Karpas-422 (cell line): Measurements from ENCODE around the gene ARHGEF4. TPM values are rescaled to one million over a fixed set of nuclear protein-coding genes. Genes with fewer than 3 reads are reported as not detected.

ENCODE experiments used
- DNase-seq: peaks from one replicate; pipeline ENCODE4 v3.0.0-alpha.2; 2015
- H2AFZ ChIP-seq: fragments of 200-600 bp; sonication (generic); 2 replicates; pipeline ENCODE4 v1.6.1; 2014; ENCODE audit warnings: antibody characterized with exemption, low read length, mixed read lengths
- H3K27ac ChIP-seq: fragments of 200-600 bp; sonication (generic); 2 replicates; pipeline ENCODE4 v1.5.1; 2014; ENCODE audit warnings: mild to moderate bottlenecking, low read length, moderate library complexity
- H3K27me3 ChIP-seq: fragments of 200-600 bp; sonication (generic); 2 replicates; pipeline ENCODE4 v1.6.1; 2014; ENCODE audit warnings: low read length, mixed read lengths
- H3K36me3 ChIP-seq: fragments of 200-600 bp; sonication (generic); 2 replicates; pipeline ENCODE4 v1.6.1; 2014; ENCODE audit warnings: low read length, mixed read lengths; ENCODE audit not compliant: insufficient read depth
- H3K4me1 ChIP-seq: fragments of 200-600 bp; sonication (generic); 2 replicates; pipeline ENCODE4 v1.6.1; 2014; ENCODE audit warnings: mild to moderate bottlenecking, low read length, mixed read lengths
- H3K4me2 ChIP-seq: fragments of 200-600 bp; sonication (generic); 2 replicates; pipeline ENCODE4 v1.6.1; 2014; ENCODE audit warnings: low read length, low read depth, mild to moderate bottlenecking; ENCODE audit not compliant: poor library complexity, severe bottlenecking
- H3K4me3 ChIP-seq: fragments of 200-600 bp; sonication (generic); 2 replicates; pipeline ENCODE4 v1.5.1; 2014; ENCODE audit warnings: mild to moderate bottlenecking, antibody characterized with exemption, low read length, mixed read lengths
- H3K79me2 ChIP-seq: fragments of 200-600 bp; sonication (generic); 2 replicates; pipeline ENCODE4 v1.6.1; 2014; ENCODE audit warnings: mild to moderate bottlenecking, low read length, mixed read lengths
- H3K9ac ChIP-seq: fragments of 200-600 bp; sonication (generic); 2 replicates; pipeline ENCODE4 v1.6.0; 2014; ENCODE audit warnings: low read length
- H3K9me2 ChIP-seq: fragments of 200-600 bp; sonication (generic), shearing (Covaris generic); replicated peaks from 2 replicates; pipeline ENCODE4 v1.6.0; 2014; ENCODE audit warnings: mild to moderate bottlenecking, low read length, moderate library complexity; ENCODE audit not compliant: insufficient read depth
- H3K9me3 ChIP-seq: fragments of 300-700, 200-600 bp; sonication (generic); 2 replicates; pipeline ENCODE4 v1.6.1; 2014; ENCODE audit warnings: low read length, mixed read lengths
- H4K20me1 ChIP-seq: fragments of 200-600 bp; sonication (generic); 2 replicates; pipeline ENCODE4 v1.6.1; 2014; ENCODE audit warnings: mild to moderate bottlenecking, antibody characterized with exemption, low read length, low read depth; ENCODE audit not compliant: insufficient read depth
- total RNA-seq: library from RNA; depleted of rRNA; stranded (reverse); fragments of >200 nt; shearing (Covaris generic); gene quantifications from 2 replicates; pipeline ENCODE4 v1.2.3, GENCODE V29; 2014; ENCODE audit warnings: low replicate concordance

The ARHGEF4 gene
- total RNA-seq, 1 experiment from 2014 or later: not detected

DNA sequence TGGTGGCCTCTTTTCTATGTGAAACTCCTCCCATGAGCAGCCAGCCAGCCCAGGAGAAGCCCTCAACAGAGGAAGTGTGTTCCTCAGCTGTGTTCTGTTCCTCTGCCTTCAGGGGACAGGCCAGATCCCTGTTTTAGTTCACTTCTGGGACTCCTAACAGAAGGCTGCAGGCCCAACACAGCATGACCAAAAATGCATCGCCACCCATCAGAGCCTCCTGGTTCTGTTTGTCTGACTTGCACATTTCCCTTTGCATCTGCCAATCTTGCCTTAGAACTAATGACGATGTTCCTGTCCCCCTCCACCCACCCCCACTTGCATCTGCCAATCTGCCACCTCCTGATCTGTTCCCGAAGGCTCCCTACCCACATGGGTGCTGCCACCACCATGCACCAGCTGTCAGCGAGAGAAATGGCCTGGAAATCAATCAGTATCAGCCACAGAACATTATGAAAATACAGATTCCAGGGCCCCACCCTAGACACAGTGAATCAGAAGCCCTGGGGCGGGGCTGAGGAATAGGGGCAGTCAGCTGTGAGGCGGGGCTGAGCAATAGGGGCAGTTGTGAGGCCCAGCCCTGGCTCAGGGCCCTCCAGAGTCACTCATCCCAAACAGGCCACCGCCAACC lies 205.5 kb downstream of the ARHGEF4 start:
- Histone ChIP-seq H3K36me3 (no peaks in the 10 kb centered on the region), H3K4me1 (no peaks in the 10 kb centered on the region), H3K27me3 (no peaks in the 10 kb centered on the region), H4K20me1 (peaks cover 4% of the 10 kb centered on the region; the same call in 1 of the 2 replicates), H3K79me2 (no peaks in the 10 kb centered on the region), H3K9me3 (no peaks in the 10 kb centered on the region), H3K27ac (no peak overlapping the region), H3K9me2 (no peaks in the 10 kb centered on the region), H3K9ac (no peak overlapping the region), H3K4me2 (no peak overlapping the region), H3K4me3 (no peak overlapping the region), H2AFZ (no peak overlapping the region)
- no peak for DNase-seq

DNA sequence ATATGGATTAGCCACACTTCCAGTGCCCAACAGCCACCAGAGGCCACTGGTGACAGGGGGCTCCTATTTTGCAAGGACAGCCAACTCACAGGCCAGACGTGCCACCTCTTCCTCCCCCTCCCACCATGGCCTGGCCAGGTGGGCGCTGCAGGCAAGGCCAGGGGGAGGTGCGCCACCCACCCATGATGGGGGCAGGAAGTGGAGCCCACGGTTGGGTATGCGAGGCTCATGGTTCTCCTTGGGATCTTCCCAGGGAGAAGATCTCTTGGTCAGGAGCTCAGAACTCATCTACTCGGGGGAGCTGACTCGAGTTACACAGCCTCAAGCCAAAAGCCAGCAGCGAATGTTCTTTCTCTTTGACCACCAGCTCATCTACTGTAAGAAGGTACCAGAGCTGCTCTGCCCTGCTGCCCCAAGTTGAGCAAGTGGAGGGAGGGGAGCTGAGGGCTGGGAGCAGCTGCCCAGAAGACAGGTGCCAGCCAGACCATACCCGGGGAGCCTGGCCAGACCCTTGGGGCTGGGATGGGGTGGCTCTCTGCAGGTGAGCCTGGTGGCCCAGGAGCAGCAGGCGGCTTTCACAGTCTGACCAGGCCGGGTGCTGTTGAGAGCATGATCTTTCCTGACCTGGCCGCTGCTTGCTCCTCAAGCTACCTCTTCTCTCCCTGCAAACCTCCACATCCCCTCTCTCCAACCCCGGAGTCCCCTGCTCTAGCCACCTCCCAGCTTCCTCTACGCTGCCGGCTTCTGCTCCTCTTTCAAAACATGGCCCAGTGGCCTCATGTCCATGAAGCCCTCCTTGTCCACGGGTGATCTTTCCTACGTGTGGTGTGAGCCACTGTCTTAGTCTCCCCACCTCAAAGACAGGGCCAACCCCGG lies 206.7 kb downstream of the ARHGEF4 start:
- H3K9ac ChIP-seq: no peak overlapping the region
- H3K4me3 ChIP-seq: no peak overlapping the region
- H2AFZ ChIP-seq: no peak overlapping the region
- no peaks in the 10 kb centered on the region for H3K79me2 ChIP-seq
- H3K4me1 ChIP-seq: no peaks in the 10 kb centered on the region
- DNase-seq: no peak
- no peaks in the 10 kb centered on the region for H3K9me2 ChIP-seq
- H3K27ac ChIP-seq: no peak overlapping the region
- no peaks in the 10 kb centered on the region for H3K36me3 ChIP-seq
- H3K4me2 ChIP-seq: no peak overlapping the region
- peaks cover 10% of the 10 kb centered on the region; the same call in 1 of the 2 replicates for H4K20me1 ChIP-seq
- H3K27me3 ChIP-seq: no peaks in the 10 kb centered on the region
- no peaks in the 10 kb centered on the region for H3K9me3 ChIP-seq

DNA sequence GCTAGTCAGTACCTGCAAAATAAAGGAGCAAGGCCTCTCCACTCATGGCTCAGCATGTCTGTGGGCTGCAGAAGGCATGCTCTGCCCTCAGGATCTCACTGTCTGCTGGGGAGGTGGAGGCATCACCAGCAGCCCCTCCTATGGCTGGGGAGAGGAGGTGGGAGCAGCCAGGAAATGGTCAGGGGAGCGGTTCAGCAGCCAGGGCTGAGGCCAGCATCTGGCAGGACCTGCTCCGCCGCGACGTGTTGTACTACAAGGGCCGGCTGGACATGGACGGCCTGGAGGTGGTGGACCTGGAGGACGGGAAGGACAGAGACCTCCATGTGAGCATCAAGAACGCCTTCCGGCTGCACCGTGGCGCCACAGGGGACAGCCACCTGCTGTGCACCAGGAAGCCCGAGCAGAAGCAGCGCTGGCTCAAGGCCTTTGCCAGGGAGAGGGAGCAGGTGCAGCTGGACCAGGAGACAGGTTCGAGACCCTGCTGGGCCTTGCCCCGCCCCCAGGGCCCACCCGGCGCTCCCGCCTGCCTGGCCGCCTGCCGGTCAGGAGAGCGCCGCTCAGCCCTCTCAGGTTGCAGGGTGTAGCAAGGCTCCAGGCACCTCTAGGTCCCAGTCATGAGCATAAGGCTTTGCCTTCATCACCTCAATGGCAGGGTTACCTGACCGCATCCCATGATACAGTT lies 207.5 kb downstream of the ARHGEF4 start:
- Histone ChIP-seq H3K27ac (no peak overlapping the region), H2AFZ (no peak overlapping the region), H3K79me2 (0 out of 2 replicates have a peak, but pooled peaks cover 3% of the 10 kb centered on the region), H3K36me3 (no peaks in the 10 kb centered on the region), H3K4me3 (no peak overlapping the region), H3K4me1 (peaks cover 3% of the 10 kb centered on the region), H3K9ac (no peak overlapping the region), H4K20me1 (peaks cover 13% of the 10 kb centered on the region; the same call in 1 of the 2 replicates), H3K27me3 (no peaks in the 10 kb centered on the region), H3K9me3 (no peaks in the 10 kb centered on the region), H3K9me2 (no peaks in the 10 kb centered on the region), H3K4me2 (no peak overlapping the region)
- DNase-seq: no peak

DNA sequence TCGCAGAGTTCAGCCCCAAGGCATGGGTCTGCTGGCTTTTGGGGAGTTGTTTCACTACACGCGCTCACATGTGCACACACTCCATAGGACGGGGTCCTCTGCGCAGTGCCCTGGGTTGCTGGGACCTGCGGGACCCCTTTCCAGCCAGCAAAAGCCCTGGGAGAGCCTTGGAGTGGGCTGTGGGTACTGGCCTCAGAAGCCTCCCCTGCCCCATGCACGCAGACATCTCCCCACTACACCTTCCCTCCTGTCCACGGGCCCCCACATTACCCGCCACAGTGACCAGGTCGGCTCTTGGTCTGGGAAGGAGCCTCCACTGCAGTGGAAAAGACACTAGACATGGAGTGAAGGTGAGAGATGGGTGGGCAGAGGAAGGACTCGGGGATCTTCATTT lies 208.0 kb downstream of the ARHGEF4 start:
- Histone ChIP-seq H3K9me3 (no peaks in the 10 kb centered on the region), H2AFZ (no peak overlapping the region), H3K4me2 (no peak overlapping the region), H3K9me2 (no peaks in the 10 kb centered on the region), H4K20me1 (peaks cover 18% of the 10 kb centered on the region), H3K36me3 (peaks cover 5% of the 10 kb centered on the region; the same call in 1 of the 2 replicates), H3K9ac (no peak overlapping the region), H3K79me2 (peaks cover 8% of the 10 kb centered on the region), H3K4me3 (no peak overlapping the region), H3K27me3 (no peaks in the 10 kb centered on the region), H3K27ac (no peak overlapping the region), H3K4me1 (peaks cover 9% of the 10 kb centered on the region)
- DNase-seq: no peak

DNA sequence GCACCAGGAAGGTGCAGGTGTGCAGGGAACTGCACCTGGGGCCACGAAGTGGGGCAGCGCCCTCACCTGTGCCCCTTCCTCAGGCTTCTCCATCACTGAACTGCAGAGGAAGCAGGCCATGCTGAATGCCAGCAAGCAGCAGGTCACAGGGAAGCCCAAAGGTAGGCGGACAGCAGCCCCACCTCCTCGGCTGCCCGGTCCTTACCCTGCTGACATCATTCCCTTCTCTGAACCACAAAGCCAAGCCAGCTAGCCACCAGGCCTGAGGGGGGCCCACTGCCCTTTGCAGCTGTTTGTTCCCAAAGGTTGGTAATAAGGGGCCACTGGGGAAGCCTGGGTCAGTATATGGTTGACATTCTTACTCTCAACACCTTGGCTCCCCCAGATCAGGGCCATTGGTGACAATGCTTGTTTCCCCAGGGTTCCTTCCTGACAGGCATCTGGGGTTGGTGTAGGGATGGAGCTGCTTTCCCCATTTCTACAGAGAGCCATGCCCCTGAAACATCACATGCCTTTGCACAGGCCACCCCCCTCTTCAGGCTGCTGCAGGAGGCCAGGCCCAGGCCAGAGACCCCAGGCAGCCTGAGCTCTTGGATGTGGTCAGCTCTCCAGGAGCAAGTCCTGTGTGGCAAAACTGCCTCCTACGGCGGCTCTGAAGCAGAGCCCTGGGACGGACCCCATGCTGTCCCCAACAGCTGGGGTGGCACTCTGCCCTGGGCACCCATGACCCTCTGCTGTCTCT lies 208.7 kb downstream of the ARHGEF4 start:
- Histone ChIP-seq H3K27me3 (no peaks in the 10 kb centered on the region), H3K4me3 (no peak overlapping the region), H3K9me3 (no peaks in the 10 kb centered on the region), H3K36me3 (peaks cover 8% of the 10 kb centered on the region; the same call in 1 of the 2 replicates), H4K20me1 (peaks cover 20% of the 10 kb centered on the region), H3K4me1 (peaks cover 16% of the 10 kb centered on the region), H3K79me2 (peaks cover 11% of the 10 kb centered on the region), H3K9ac (no peak overlapping the region), H3K9me2 (no peaks in the 10 kb centered on the region), H3K27ac (no peak overlapping the region), H2AFZ (no peak overlapping the region), H3K4me2 (no peak overlapping the region)
- DNase-seq: no peak

DNA sequence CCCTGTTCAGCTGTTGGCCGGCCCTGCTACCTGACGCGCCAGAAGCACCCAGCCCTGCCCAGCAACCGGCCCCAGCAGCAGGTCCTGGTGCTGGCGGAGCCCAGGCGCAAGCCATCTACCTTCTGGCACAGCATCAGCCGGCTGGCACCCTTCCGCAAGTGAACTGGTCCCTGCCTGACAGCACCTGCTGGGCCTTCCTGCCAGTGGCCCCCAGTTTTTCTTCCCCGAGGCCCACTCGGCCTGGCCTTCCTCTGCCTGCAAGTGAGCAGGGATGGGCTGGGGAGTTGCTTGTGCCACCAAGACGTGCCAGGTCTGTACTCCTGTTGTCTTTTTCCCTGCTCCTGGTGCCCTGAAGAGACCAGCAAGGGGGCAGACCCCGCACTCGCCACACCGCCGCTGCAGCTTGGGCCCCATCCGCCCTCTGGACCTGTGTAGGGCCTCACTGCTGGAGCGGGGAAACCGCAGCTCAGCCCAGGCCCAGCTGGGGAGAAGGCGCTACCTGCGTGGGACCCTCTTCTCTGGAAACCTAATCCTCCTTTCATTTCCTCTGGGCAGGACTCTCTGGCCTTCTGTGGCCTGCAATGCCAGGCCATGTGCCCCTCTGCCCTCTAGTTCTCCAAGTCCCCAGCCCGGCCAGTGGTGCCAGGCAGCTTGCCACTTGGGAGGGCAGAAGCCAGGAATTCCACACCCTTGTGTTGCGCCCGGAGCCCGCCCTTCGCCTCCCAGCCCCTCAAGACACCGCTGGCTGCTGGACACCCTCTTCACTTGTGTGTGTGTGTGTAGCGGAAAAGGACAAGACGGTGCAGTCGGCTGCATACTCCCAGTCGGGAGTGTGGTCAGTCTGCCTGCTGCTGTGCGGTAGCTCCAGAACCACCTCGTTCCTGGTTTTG lies 209.6 kb downstream of the ARHGEF4 start:
- H2AFZ ChIP-seq: no peak overlapping the region
- H4K20me1 ChIP-seq: peaks cover 20% of the 10 kb centered on the region
- H3K4me2 ChIP-seq: no peak overlapping the region
- no peaks in the 10 kb centered on the region for H3K9me3 ChIP-seq
- peaks cover 10% of the 10 kb centered on the region; the same call in 1 of the 2 replicates for H3K36me3 ChIP-seq
- H3K4me3 ChIP-seq: no peak overlapping the region
- peaks cover 11% of the 10 kb centered on the region for H3K79me2 ChIP-seq
- H3K9me2 ChIP-seq: no peaks in the 10 kb centered on the region
- peaks cover 24% of the 10 kb centered on the region for H3K4me1 ChIP-seq
- no peak overlapping the region for H3K27ac ChIP-seq
- no peak for DNase-seq
- H3K9ac ChIP-seq: no peak overlapping the region
- no peaks in the 10 kb centered on the region for H3K27me3 ChIP-seq

DNA sequence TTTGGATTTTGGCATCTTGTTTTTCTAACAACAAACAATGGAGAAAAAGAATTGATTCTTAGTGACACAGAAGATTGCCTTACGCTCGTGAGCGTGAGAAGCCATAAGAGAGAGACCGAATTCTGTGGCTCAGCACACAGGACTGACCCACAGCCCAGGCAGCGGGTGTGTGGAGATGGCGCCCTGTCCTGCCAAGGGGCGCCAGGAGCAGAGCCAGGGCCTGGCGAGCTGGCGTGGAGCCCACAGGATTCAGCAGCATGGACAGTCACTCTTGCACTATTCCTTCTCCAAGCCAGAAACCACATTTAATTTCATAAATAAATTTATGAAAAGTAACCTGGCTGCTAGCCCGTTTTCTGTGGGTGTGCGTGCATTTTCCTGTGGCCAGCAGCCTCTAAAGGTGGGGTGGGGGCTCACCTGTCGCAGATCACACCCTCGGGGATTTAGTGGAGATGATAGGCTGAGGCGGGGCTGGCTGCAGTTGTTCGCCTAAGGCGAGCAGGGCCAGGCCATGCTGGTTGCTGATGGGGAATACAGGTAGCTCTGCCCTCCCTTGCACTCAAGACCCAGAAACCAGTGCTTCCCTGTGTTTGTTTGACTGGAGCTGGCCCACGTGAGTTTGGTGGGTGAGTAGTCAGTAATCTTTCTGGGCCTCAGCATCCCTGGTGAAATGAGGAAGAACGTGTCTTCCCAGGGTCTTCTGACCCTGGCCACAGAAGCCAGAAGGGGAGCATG lies 210.4 kb downstream of the ARHGEF4 start:
- H3K36me3 ChIP-seq: peaks cover 18% of the 10 kb centered on the region; the same call in 1 of the 2 replicates

More for the DNA sequence above, 210.4 kb downstream of the ARHGEF4 start:
- no peaks in the 10 kb centered on the region for H3K27me3 ChIP-seq
- peaks cover 14% of the 10 kb centered on the region for H3K79me2 ChIP-seq
- H3K9me2 ChIP-seq: no peaks in the 10 kb centered on the region
- no peak overlapping the region for H3K27ac ChIP-seq
- peaks cover 25% of the 10 kb centered on the region for H3K4me1 ChIP-seq
- H3K4me3 ChIP-seq: no peak overlapping the region
- no peak for DNase-seq
- H3K9me3 ChIP-seq: no peaks in the 10 kb centered on the region
- no peak overlapping the region for H3K4me2 ChIP-seq
- H3K9ac ChIP-seq: no peak overlapping the region
- no peak overlapping the region for H2AFZ ChIP-seq
- H4K20me1 ChIP-seq: peaks cover 20% of the 10 kb centered on the region
